Calu3 (cell line): ENCODE data around the gene SLC1A2. TPM values are rescaled to one million over a fixed set of nuclear protein-coding genes. Genes with fewer than 3 reads are reported as not detected.

Experiments
- BruUV-seq: library from RNA; stranded (reverse); fragments of 400-500 nt; replicated peaks from 2 replicates; lab custom pipeline; 2021; lab: Mats Ljungman, UMichigan
- CTCF ChIA-PET: fragments of 300-600 bp; sonication (Branson Sonifier 250); formaldehyde crosslinking; loops from one replicate; lab custom pipeline; 2022; ENCODE audit warnings: antibody characterized with exemption; lab: Charles Lee
- DNase-seq: peaks from one replicate; pipeline ENCODE4 v3.0.0; 2022
- H3K27ac Mint-ChIP-seq: one replicate; pipeline ENCODE4 v1.8.0; 2022; ENCODE audit warnings: mixed read lengths; ENCODE audit not compliant: unreplicated experiment
- H3K27me3 Mint-ChIP-seq: one replicate; pipeline ENCODE4 v1.8.0; 2022; ENCODE audit warnings: mixed read lengths; ENCODE audit not compliant: unreplicated experiment
- H3K36me3 Mint-ChIP-seq: one replicate; pipeline ENCODE4 v1.8.0; 2022; ENCODE audit warnings: mild to moderate bottlenecking, moderate library complexity, mixed read lengths; ENCODE audit not compliant: insufficient read depth, unreplicated experiment
- H3K4me1 Mint-ChIP-seq: one replicate; pipeline ENCODE4 v1.8.0; 2022; ENCODE audit warnings: mild to moderate bottlenecking, low read depth, mixed read lengths; ENCODE audit not compliant: unreplicated experiment
- H3K4me3 Mint-ChIP-seq: one replicate; pipeline ENCODE4 v1.8.0; 2022; ENCODE audit warnings: mild to moderate bottlenecking, low read depth, moderate library complexity, mixed read lengths; ENCODE audit not compliant: unreplicated experiment
- H3K9me3 Mint-ChIP-seq: one replicate; pipeline ENCODE4 v1.8.0; 2022; ENCODE audit warnings: low read depth, mixed read lengths; ENCODE audit not compliant: unreplicated experiment
- intact Hi-C: fragments of 100-400 bp; cut with micrococcal nuclease; formaldehyde crosslinking; loops from one replicate; pipeline ENCODE4 v1.10.0; 2022; ENCODE audit not compliant: unreplicated experiment
- total RNA-seq: library from RNA; stranded (reverse); gene quantifications from 2 replicates; pipeline ENCODE4 v1.2.3, GENCODE V29; 2022
- TF ChIP-seq, protein P1 (sequence below): fragments of 200-600 bp; IDR thresholded peaks from one replicate; pipeline ENCODE4 v1.8.0; 2022; ENCODE audit warnings: antibody characterized with exemption; ENCODE audit not compliant: unreplicated experiment

The SLC1A2 gene
- total RNA-seq, 1 experiment from 2014 or later, result 0.40 TPM

DNA sequence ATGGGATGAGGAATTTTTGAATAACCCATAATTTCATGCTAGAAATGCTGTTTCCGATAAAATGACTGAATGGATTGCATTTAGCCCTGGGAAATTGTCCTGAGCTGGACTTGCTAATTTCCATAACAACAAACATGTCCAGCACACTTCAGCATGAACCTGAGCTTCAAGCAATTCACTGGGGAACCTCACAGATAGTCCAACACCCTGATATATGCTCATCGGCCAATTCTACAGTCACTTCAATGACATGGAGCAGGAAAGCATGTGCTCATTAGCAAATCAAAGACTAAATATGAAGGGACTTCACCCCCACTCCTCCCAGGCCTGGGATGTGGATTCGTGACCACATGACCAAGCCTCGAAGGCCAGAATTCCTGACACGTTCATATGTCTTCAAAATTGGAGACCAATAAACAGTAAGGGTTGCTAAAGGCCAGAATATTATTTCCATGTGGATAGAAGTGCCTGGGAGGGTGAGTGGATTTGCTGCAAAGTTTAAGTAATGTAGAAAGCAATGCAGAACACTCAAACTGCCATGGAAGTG lies 131.9 kb downstream of the SLC1A2 start:
- Mint-ChIP-seq H3K36me3 (no peaks in the 10 kb centered on the region), H3K27ac (no peak overlapping the region), H3K27me3 (no peaks in the 10 kb centered on the region), H3K9me3 (no peaks in the 10 kb centered on the region), H3K4me1 (peaks cover 7% of the 10 kb centered on the region), H3K4me3 (no peak overlapping the region)
- no peak for DNase-seq
- no TSS peak for BruUV-seq
- CTCF ChIA-PET, result no interaction called here
- TF ChIP-seq, protein P1, sequence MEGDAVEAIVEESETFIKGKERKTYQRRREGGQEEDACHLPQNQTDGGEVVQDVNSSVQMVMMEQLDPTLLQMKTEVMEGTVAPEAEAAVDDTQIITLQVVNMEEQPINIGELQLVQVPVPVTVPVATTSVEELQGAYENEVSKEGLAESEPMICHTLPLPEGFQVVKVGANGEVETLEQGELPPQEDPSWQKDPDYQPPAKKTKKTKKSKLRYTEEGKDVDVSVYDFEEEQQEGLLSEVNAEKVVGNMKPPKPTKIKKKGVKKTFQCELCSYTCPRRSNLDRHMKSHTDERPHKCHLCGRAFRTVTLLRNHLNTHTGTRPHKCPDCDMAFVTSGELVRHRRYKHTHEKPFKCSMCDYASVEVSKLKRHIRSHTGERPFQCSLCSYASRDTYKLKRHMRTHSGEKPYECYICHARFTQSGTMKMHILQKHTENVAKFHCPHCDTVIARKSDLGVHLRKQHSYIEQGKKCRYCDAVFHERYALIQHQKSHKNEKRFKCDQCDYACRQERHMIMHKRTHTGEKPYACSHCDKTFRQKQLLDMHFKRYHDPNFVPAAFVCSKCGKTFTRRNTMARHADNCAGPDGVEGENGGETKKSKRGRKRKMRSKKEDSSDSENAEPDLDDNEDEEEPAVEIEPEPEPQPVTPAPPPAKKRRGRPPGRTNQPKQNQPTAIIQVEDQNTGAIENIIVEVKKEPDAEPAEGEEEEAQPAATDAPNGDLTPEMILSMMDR, result no peak
- intact Hi-C loops, result no loop called here

- H3K27ac Mint-ChIP-seq, result no peak overlapping the region
- H3K4me1 Mint-ChIP-seq, result no peaks in the 10 kb centered on the region
- BruUV-seq, result no TSS peak
- H3K36me3 Mint-ChIP-seq, result no peaks in the 10 kb centered on the region
- CTCF ChIA-PET, result no interaction called here
- intact Hi-C loops, result no loop called here
- no peak overlapping the region for H3K4me3 Mint-ChIP-seq
- TF ChIP-seq, protein P1, result no peak
- no peaks in the 10 kb centered on the region for H3K9me3 Mint-ChIP-seq
- H3K27me3 Mint-ChIP-seq, result no peaks in the 10 kb centered on the region
- no peak for DNase-seq
Measured at GRCh38 chr11:35286126-35286525, 133.2 kb downstream of the SLC1A2 start.

DNA sequence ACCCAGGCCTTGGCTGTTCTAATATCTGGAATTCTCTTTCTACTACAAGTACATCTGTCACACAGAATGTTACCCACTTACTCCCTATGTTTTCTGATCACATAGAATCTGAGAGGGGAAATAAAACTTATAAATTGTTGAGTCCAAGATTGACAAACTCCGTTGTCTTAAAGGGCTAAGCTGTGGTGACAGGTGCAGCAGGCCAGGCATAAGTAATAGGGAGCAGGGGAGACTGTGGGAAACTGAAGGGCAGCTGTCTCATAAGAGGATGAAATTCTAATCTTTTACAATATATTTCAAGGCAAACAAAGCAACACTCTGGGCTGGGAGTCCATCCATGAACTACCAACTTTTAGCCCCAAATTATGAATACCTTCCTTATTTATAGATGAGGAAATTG lies 133.9 kb downstream of the SLC1A2 start:
- TF ChIP-seq, protein P1, result no peak
- no TSS peak for BruUV-seq
- Mint-ChIP-seq H3K27me3 (no peaks in the 10 kb centered on the region), H3K4me3 (no peak overlapping the region), H3K36me3 (no peaks in the 10 kb centered on the region), H3K4me1 (no peaks in the 10 kb centered on the region), H3K9me3 (no peaks in the 10 kb centered on the region), H3K27ac (no peak overlapping the region)
- CTCF ChIA-PET, result no interaction called here
- intact Hi-C loops, result no loop called here
- DNase-seq, result no peak

DNA sequence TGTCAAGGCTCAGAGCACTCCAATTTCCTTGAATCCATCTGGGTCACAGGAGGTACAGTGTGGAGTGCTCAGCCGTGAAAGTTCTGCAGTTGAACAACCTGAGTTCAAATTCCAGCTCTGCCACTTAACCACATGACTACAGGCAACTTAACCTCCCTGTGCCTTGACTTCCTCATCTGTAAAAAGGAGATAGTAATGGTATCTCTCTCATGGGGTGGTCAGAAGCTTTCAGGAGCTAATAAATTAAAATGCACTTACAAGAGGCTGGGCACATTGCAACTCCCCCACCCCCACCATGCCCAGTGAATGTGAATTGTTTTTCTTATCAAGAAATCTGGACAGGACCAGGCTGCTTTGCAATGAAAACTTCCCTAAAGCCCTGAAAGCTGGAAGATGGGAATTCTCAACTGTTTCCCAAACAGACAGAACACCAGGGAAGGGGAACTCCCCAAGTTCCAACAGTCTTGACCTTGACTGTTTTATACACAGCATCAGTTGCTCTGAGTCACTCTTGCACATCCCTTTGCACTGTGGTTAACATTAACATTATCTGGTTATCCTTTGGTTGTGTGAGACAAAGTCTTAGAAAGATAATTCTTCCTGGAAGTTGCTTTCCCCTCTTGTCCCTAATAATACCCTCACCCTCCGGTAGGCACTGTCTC lies 137.0 kb downstream of the SLC1A2 start:
- CTCF ChIA-PET, result interaction anchor here (0.8 kb wide), 1 partner anchor 14 kb away, joined by 3 read pairs; no protein-coding TSS in a partner anchor
- Mint-ChIP-seq H3K27ac (no peak overlapping the region), H3K4me3 (no peak overlapping the region), H3K36me3 (no peaks in the 10 kb centered on the region), H3K4me1 (no peaks in the 10 kb centered on the region), H3K9me3 (no peaks in the 10 kb centered on the region), H3K27me3 (no peaks in the 10 kb centered on the region)
- intact Hi-C loops, result no loop called here
- DNase-seq, result no peak
- BruUV-seq, result no TSS peak
- TF ChIP-seq, protein P1, result no peak
